SK-N-SH (cell line): ENCODE data around the gene RNF169.

Source experiments
- ELF1 ChIP-seq: IDR thresholded peaks from 2 replicates; pipeline ENCODE4 v1.4.0; 2012
- EP300 ChIP-seq, 2 experiments: IDR thresholded peaks; 2 replicates each; pipeline versions ENCODE4 v1.4.0 to v1.6.1; 2012; ENCODE audit warnings: borderline replicate concordance in 1 of 2, low read depth in 1 of 2, low read length in 1 of 2
- POLR2AphosphoS5 ChIP-seq: IDR thresholded peaks from 2 replicates; pipeline ENCODE4 v1.6.1; 2012; ENCODE audit warnings: low read depth, low read length
- SMC3 ChIP-seq: IDR thresholded peaks from 2 replicates; pipeline ENCODE4 v1.6.1; 2012; ENCODE audit warnings: low read depth, low read length, improper control_type of control experiment
- YY1 ChIP-seq: IDR thresholded peaks from 2 replicates; pipeline ENCODE4 v1.4.0; 2012; ENCODE audit warnings: low read depth, mild to moderate bottlenecking
- TF ChIP-seq, protein P1 (sequence below): fragments of 200-600 bp; sonication (generic); IDR thresholded peaks from 2 replicates; pipeline ENCODE4 v1.6.1; 2017; ENCODE audit warnings: antibody characterized with exemption, mild to moderate bottlenecking, moderate library complexity
- TF ChIP-seq, protein P2 (sequence below): fragments of 150-350 bp; IDR thresholded peaks from 2 replicates; pipeline ENCODE4 v1.6.1; 2017; ENCODE audit warnings: antibody characterized with exemption, low read length, low read depth, borderline replicate concordance

DNA sequence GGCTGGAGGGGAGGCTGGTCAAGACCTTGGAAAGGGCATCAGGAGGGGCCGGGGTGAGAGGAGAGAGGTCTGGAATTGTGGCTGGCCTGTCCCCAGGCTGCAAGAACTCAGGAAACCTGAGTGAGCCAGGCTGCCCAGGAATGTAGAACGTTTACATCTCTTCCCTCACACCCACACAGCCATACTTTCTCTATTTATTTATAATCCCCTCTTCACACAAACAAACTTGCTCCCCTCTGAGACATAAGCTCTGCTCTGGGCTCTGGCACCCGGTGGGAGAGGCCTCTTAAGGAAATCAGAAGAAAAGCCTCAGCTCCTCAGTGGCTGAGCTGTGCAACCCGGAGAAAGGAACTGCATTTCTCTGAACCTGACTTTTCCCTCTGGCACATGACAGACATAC, 22.9 kb upstream of the RNF169 start:
- TF ChIP-seq SMC3, result no peak
- TF ChIP-seq, protein P1, sequence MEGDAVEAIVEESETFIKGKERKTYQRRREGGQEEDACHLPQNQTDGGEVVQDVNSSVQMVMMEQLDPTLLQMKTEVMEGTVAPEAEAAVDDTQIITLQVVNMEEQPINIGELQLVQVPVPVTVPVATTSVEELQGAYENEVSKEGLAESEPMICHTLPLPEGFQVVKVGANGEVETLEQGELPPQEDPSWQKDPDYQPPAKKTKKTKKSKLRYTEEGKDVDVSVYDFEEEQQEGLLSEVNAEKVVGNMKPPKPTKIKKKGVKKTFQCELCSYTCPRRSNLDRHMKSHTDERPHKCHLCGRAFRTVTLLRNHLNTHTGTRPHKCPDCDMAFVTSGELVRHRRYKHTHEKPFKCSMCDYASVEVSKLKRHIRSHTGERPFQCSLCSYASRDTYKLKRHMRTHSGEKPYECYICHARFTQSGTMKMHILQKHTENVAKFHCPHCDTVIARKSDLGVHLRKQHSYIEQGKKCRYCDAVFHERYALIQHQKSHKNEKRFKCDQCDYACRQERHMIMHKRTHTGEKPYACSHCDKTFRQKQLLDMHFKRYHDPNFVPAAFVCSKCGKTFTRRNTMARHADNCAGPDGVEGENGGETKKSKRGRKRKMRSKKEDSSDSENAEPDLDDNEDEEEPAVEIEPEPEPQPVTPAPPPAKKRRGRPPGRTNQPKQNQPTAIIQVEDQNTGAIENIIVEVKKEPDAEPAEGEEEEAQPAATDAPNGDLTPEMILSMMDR, result no peak
- no peak for TF ChIP-seq YY1
- no peak for TF ChIP-seq POLR2AphosphoS5
- TF ChIP-seq ELF1, result no peak
- TF ChIP-seq EP300 (IDR thresholded peaks at IDR 0.05; ENCODE audit: borderline replicate concordance in 1 of 2, low read depth in 1 of 2, low read length in 1 of 2), result no peak
- TF ChIP-seq, protein P2, sequence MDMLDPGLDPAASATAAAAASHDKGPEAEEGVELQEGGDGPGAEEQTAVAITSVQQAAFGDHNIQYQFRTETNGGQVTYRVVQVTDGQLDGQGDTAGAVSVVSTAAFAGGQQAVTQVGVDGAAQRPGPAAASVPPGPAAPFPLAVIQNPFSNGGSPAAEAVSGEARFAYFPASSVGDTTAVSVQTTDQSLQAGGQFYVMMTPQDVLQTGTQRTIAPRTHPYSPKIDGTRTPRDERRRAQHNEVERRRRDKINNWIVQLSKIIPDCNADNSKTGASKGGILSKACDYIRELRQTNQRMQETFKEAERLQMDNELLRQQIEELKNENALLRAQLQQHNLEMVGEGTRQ, result no peak
